Glomerular endothelial cell (primary cell): Measurements from ENCODE around the gene TSKU. TPM values are rescaled to one million over a fixed set of nuclear protein-coding genes. Genes with fewer than 3 reads are reported as not detected.
"Not testable (repeated sequence)": the region's sequence is repeated elsewhere in the genome, so short reads cannot be mapped to it uniquely, and the experiment has no call there.

Source experiments
- DNase-seq: peaks from one replicate; pipeline ENCODE4 v3.0.0-alpha.2; 2011; ENCODE audit warnings: low read depth, low spot score; ENCODE audit errors: extremely low read depth
- total RNA-seq: library from RNA; depleted of rRNA; stranded (reverse); fragments of >200 nt; gene quantifications from 2 replicates; pipeline ENCODE4 v1.2.3, GENCODE V29; 2015

Gene TSKU
- total RNA-seq, 1 donor from 2014 or later: 34.9 TPM

- no peak for DNase-seq
Measured at GRCh38 chr11:76799066-76799804, 16.1 kb downstream of the TSKU start.

GRCh38 chr11:76800466-76801200 is 17.5 kb downstream of the TSKU start:
- DNase-seq: no peak

GRCh38 chr11:76801225-76801624 is 18.1 kb downstream of the TSKU start:
- DNase-seq: no peak

- DNase-seq: no peak
Measured at GRCh38 chr11:76801736-76802135, 18.6 kb downstream of the TSKU start.

GRCh38 chr11:76802151-76802550 is 19.0 kb downstream of the TSKU start:
- DNase-seq: no peak

GRCh38 chr11:76802621-76803020 is 19.5 kb downstream of the TSKU start:
- no peak for DNase-seq

- no peak for DNase-seq
Measured at GRCh38 chr11:76803023-76803422, 19.9 kb downstream of the TSKU start.

GRCh38 chr11:76803811-76804600 is 20.9 kb downstream of the TSKU start:
- no peak for DNase-seq

- no peak for DNase-seq
Measured at GRCh38 chr11:76805206-76805913, 22.2 kb downstream of the TSKU start.

- DNase-seq: no peak
Measured at GRCh38 chr11:76806131-76806530, 23.0 kb downstream of the TSKU start.

- no peak for DNase-seq
Measured at GRCh38 chr11:76806608-76807205, 23.6 kb downstream of the TSKU start.

GRCh38 chr11:76807206-76807875 is 24.2 kb downstream of the TSKU start:
- DNase-seq: no peak

GRCh38 chr11:76808171-76808570 is 25.0 kb downstream of the TSKU start:
- DNase-seq: no peak

GRCh38 chr11:76808996-76809395 is 25.8 kb downstream of the TSKU start:
- DNase-seq: no peak

- DNase-seq: no peak
Measured at GRCh38 chr11:76810151-76810853, 27.1 kb downstream of the TSKU start.

GRCh38 chr11:76811259-76811658 is 28.1 kb downstream of the TSKU start:
- DNase-seq: no peak

GRCh38 chr11:76814414-76814813 is 31.3 kb downstream of the TSKU start:
- no peak for DNase-seq

GRCh38 chr11:76815678-76816077 is 32.5 kb downstream of the TSKU start:
- DNase-seq: not testable (repeated sequence)

- DNase-seq: no peak
Measured at GRCh38 chr11:76820184-76820566, 37.0 kb downstream of the TSKU start.
